Measurements from ENCODE around the gene SCN3A.
A peak's percentile ranks its signal among the peaks of the same experiment; 100 is the strongest.

Gene SCN3A

DNA sequence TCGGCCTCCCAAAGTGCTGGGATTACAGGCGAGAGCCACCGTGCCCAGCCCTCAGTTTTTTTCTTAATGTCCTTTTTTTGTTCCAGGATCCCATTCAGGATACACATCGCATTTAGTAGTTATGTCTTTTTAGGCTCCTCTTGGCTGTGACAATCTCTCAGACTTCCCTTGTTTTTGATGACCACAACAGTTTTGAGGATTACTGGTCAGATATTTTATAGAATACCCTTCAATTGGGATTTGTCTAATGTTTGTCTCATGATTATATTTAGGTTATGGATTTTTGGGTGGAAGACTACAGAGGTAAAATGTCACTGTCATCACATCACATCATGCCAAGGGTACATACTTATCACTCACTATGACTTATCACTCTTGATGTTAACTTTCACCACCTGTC lies 46.7 kb downstream of the SCN3A start:
- in situ Hi-C loops (cut with MboI; ENCODE audit: low sequenced_read_pairs, unreplicated experiment), result no loop called here
- TF ChIP-seq, protein P1, sequence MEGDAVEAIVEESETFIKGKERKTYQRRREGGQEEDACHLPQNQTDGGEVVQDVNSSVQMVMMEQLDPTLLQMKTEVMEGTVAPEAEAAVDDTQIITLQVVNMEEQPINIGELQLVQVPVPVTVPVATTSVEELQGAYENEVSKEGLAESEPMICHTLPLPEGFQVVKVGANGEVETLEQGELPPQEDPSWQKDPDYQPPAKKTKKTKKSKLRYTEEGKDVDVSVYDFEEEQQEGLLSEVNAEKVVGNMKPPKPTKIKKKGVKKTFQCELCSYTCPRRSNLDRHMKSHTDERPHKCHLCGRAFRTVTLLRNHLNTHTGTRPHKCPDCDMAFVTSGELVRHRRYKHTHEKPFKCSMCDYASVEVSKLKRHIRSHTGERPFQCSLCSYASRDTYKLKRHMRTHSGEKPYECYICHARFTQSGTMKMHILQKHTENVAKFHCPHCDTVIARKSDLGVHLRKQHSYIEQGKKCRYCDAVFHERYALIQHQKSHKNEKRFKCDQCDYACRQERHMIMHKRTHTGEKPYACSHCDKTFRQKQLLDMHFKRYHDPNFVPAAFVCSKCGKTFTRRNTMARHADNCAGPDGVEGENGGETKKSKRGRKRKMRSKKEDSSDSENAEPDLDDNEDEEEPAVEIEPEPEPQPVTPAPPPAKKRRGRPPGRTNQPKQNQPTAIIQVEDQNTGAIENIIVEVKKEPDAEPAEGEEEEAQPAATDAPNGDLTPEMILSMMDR (IDR thresholded peaks at IDR 0.05; ENCODE audit: borderline replicate concordance, control extremely low read depth, extremely low read depth, insufficient read depth, missing control alignments), result no peak
- no peak for DNase-seq (ENCODE audit: low spot score)

DNA sequence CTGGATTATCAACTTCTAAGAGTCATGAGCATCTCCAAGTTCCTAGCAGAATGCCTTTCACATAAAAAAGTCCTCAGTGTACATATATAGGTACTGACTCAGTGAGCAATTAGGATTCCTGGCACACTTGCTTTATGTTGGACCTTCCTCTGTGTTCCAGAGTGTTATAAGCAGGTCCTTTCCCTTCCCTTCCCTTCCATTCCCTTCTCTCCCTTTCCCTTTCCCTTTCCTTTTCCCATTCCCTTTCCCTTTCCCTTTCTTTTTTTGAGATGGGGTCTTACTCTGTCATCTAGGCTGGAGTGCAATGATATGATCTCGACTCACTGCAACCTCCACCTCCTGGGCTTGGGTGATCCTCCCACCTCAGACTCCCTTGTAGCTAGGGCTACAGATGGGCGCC lies 48.7 kb downstream of the SCN3A start:
- TF ChIP-seq, protein P1 (IDR thresholded peaks at IDR 0.05; ENCODE audit: borderline replicate concordance, control extremely low read depth, extremely low read depth, insufficient read depth, missing control alignments), result no peak
- in situ Hi-C loops (cut with MboI; ENCODE audit: low sequenced_read_pairs, unreplicated experiment), result no loop called here
- no peak for DNase-seq (ENCODE audit: low spot score)

DNA sequence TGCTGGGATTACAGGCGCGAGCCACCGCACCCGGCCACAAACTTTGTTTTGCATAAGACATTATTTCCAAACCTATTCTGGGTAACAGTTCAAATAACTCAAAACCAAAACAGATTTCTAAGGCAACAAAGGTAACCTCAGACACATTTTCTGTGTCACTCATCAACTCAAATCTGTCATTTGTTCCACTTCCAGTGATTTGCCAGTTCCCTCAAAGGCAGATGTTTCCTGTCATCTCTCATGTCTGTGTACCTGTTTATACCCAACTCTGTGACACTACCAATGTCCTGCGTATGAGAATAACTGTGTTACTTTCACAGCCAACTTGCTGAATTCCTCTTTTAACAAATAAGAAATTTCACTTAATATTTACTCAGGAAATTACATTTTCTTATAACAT lies 54.4 kb downstream of the SCN3A start:
- TF ChIP-seq, protein P1 (IDR thresholded peaks at IDR 0.05; ENCODE audit: borderline replicate concordance, control extremely low read depth, extremely low read depth, insufficient read depth, missing control alignments), result no peak
- in situ Hi-C loops (cut with MboI; ENCODE audit: low sequenced_read_pairs, unreplicated experiment), result no loop called here
- peak; percentile 6 for DNase-seq (ENCODE audit: low spot score)

DNA sequence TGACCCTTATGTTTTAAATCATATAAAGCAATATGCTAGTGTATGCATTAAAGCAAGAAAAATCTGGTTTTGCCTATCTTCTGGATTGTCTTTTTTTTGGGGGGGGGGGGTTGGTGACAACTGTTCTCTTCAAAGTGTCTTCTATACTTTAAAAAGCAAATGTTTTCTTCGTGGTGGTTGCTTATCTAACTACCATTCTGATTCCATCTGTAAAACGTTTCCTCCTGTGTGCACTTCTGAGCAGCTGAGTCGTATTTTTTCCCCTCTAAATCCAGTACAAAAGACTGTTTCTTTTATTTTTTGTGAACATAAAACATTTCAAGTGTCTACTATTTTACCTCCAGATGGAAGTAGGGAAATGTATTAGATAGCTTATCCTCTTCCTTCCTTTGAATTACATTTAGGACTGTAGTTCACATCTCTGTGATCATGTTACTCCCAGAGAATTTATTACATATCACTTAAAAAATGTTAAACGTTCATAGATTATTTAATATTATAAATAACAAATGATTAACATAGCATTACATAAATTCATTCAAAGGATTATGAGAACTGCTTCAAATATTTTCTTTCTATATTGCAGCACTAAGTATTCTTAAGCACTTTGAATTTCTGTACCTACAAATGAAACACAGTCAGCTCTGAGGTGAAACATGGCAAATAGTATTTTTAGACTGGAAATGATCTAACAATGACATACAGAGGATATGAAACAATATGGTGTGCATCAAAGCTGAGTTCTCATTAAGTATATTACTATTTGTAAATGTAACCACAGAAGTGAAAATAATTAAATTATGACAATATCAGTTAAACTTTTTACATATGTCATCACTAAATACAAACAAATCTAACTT lies 56.4 kb downstream of the SCN3A start:
- in situ Hi-C loops (cut with MboI; ENCODE audit: low sequenced_read_pairs, unreplicated experiment), result no loop called here
- TF ChIP-seq, protein P1 (IDR thresholded peaks at IDR 0.05; ENCODE audit: borderline replicate concordance, control extremely low read depth, extremely low read depth, insufficient read depth, missing control alignments), result no peak
- no peak for DNase-seq (ENCODE audit: low spot score)

DNA sequence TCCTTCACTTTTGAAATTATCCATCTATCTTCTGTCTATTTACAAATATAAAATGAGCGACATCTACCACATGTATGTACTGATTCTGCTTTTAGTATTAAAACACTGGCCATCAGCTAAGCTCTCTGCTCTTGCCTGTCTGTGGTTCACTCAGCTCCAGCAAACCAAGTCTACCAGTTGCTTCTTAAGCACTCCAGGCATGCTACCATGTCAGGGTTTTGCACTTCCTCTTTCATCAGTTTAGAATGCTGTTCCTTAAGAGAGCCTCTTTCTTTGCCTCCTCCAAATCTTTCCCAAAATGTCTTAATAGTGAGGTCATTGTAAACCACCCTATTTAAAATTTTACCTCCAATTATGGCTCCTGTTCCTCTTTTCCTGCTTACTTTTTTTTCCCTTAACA lies 59.5 kb downstream of the SCN3A start:
- TF ChIP-seq, protein P1 (IDR thresholded peaks at IDR 0.05; ENCODE audit: borderline replicate concordance, control extremely low read depth, extremely low read depth, insufficient read depth, missing control alignments), result no peak
- DNase-seq (ENCODE audit: low spot score), result no peak
- in situ Hi-C loops (cut with MboI; ENCODE audit: low sequenced_read_pairs, unreplicated experiment), result no loop called here

DNA sequence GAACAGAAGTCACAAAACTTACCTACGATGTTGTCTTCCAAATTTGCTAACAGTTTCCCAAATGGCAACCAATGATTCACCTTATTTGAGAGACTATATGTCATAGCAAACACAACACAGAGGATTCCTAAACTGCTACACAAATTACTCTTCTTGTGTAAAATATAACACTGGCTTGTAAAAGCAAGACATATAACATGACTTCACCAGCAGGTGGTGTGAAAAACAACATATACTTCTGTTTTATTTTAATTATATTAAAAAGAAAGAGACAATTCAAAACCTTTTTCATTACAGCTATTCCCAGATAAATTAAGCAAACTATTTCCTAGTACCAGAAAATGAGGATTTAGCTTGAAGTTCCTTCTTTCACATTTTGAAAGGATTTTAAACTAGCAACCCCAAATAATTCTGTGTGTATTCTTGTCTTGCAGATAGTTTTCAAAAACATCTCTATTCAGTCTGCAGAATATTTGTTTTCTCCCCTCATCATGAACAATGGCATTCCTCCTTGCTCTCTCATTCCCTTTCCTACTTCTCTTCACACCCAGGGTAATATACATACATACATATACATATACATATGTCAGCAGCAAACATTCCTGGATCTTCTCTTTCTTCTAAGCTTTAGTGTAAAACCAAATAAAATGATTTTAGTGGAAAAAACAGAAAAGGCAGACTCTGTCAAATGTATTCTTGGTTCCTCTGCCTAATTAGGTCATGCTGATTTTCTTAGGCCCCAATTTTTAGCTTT lies 62.1 kb downstream of the SCN3A start:
- TF ChIP-seq, protein P1 (IDR thresholded peaks at IDR 0.05; ENCODE audit: borderline replicate concordance, control extremely low read depth, extremely low read depth, insufficient read depth, missing control alignments), result no peak
- DNase-seq (ENCODE audit: low spot score), result no peak
- in situ Hi-C loops (cut with MboI; ENCODE audit: low sequenced_read_pairs, unreplicated experiment), result no loop called here
